ENCODE results near the gene BNC2.

- TF ChIP-seq NFIC (IDR thresholded peaks at IDR 0.05) (no peak), TAF1 (IDR thresholded peaks at IDR 0.05; ENCODE audit: low read depth) (no peak), CREB1 (IDR thresholded peaks at IDR 0.05; ENCODE audit: low read depth) (no peak), YY1 (IDR thresholded peaks at IDR 0.05; ENCODE audit: low read depth) (no peak), TCF12 (IDR thresholded peaks at IDR 0.05; ENCODE audit: low read depth) (no peak), MAX (IDR thresholded peaks at IDR 0.05) (no peak), ZBTB7A (IDR thresholded peaks at IDR 0.05; ENCODE audit: low read depth) (no peak), EP300 (IDR thresholded peaks at IDR 0.05; ENCODE audit: borderline replicate concordance) (no peak), REST (IDR thresholded peaks at IDR 0.05; ENCODE audit: low read depth) (no peak), TEAD4 (IDR thresholded peaks at IDR 0.05) (no peak), RAD21 (IDR thresholded peaks at IDR 0.05; ENCODE audit: low read depth) (no peak)
Measured at GRCh38 chr9:16447946-16448345, 422.5 kb downstream of the BNC2 start.

Data from Ishikawa (cell line).